Measurements from ENCODE around the gene IQSEC1.

The IQSEC1 gene

DNA sequence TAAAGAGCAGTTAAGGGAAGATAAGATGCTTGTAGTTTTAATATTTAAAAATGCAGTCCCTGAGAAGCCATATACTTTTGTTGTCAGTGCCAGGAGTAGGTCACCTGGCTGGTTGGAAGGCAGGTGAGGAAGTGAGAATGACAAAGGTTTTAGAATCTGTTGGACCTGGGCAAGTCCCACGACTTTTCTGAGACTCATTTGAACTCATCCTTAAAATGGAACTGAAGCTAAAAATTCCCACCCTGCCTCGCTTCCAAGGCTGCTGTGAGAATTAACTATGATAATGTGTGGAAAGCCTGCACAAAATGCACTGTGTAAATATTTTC, 77.1 kb downstream of the IQSEC1 start:
- no peak for DNase-seq

DNA sequence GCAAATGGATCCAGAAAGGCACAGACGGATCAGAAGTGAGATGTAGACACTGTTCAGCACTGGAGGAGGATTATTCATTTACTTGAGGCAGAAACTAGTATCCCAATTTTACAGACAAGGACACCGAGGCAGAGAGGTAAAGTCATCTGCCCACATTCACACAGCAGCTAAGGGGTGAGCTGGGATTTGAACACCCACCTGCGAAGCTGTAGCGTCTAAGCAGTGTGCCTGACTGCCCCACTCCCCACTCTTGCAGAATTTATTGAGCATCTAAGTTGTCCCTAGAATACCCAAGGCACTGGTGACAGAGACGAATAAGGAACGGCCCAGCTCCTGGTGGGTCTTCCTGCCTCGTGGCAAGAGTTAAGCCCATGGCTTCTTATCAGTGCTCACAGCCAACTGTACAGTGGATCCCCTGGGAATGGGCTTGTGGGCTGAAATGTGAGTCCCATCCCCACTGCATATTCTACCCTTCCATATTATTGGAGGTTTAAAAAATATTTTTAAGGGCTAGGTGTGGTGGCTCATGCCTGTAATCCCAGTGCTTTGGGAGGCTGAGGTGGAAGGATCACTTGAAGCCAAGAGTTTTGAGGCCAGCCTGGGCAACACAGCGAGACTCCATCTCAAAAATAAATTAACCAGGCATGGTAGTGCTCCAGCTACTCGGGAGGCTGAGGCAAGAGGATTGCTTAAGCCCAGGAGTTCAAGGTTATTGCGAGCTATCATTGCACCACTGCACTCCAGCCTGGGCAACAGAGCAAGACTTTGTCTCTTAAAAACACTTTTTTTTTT, 77.6 kb downstream of the IQSEC1 start:
- DNase-seq = no peak

GRCh38 chr3:12994607-12995388, 78.4 kb downstream of the IQSEC1 start:
- DNase-seq = peak; percentile 82 to 89

DNA sequence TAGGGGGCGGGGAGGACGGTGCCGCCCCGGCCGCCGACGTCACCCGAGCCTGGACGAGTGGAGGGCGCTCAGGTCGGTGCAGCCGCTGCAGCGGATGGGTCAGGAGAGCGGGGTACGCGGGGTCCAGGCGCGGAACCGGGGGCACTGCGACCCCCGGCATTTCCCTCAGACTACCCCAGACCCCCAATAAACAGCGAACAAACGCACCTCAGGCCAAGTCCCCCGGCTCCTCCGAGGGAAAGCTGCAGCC, 78.9 kb downstream of the IQSEC1 start:
- no peak for DNase-seq

DNA sequence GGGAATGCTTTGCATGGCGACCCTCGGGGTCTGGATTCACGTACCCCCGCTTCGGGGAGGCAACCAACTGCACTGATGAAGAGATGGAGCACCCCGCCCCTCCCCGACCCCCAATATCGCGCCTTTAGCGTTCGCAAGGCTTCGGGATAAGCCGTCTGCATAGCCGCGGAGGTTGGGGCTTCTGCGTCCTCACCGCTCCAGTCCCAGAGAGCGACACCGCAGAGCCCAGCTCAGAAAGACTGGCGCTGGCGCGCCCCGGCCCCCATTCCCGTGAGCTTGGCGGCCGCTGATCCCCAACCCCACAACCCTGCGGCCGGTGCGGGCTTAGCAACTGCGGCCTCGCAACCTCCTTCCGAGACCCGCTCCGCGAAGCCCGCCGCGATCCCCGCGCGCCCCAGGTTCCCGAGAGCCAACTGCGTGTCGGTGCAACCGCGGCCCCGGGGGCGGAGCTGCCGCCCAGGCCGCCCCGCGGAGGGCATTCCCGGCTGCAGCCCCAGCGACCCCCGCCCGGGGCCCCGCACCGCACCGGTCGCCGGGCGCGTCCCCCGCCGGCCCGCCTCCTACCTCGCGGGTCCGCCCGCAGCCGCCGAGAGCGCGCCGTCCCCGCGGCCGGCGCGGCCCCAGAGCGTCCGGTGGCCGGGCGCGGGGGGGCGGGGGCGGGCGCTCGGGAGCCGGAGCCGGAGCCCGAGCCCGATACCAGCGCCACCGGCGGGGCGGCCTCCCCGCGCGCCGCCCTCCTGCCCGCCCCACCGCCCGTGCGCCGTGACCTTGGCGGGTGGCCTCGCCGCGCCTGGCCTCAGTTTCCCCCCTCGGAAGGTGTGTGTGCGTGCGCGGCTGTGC, 79.5 kb downstream of the IQSEC1 start:
- peak in 1 of 2 donors; percentile 27 for DNase-seq

DNA sequence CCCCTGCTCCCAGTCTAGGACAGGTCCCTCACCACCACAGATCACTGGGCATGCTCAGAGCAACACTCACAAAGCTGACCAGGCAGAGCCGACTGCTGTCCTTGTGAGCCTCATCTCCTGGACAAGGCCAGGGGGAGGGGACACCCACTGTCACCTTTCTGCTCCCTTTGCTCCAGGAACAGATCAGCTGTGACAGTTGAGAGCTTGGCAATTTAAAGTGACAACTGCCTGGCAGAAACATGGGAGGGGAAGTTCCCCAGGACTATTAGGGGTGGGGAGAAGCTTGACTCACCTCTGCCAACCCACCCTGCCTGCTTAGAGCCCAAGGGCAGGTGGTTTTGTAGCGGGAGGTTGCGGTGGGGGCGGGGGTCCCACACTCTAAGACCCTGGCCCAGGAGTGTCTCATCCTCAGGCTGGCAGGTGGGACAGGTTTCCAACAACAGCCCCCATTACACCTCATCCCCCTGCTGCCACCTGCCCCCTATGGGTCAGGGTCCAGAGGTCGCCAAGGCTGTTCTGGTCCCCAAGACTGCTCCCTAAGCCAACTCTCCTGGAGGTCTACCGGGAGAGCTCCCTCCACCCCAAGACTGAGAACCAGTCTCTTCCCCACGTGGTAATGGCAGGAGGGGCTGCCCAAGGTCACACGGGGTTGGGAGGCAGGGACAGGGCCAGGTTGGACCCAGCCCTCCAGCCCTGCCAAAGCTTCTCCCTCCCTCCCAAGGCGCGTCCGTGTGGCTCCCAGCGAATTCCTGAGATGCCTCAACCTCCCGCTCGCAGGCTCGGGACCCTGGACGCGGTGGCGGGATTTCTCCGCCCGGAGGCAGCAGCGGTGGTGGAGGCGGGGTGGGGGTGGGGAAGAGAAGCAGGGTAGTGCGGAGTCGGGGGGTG, 80.4 kb downstream of the IQSEC1 start:
- no peak for DNase-seq

DNA sequence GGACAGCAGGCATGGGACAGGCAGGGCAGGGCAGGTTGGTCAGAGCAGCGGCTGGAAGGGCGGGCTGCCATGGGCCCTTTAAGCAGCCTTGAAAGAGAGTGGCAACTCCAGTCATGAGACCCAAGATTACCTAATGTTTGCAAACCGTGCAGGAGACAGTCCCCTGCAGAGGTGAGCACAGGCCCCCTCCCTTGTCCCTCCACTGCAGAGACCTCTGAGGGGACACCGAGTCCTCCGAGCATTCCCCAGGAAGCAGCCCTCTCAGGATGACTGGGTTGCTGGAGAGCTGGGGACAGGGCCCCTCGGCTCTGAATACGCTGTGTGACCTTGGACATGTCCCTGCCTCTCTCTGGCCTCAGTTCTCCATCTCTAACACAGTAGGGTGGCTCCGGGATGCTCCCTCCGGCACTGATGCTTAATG, 81.4 kb downstream of the IQSEC1 start:
- no peak for DNase-seq

- no peak for DNase-seq
Observed at GRCh38 chr3:12991481-12991837, 81.8 kb downstream of the IQSEC1 start.

DNA sequence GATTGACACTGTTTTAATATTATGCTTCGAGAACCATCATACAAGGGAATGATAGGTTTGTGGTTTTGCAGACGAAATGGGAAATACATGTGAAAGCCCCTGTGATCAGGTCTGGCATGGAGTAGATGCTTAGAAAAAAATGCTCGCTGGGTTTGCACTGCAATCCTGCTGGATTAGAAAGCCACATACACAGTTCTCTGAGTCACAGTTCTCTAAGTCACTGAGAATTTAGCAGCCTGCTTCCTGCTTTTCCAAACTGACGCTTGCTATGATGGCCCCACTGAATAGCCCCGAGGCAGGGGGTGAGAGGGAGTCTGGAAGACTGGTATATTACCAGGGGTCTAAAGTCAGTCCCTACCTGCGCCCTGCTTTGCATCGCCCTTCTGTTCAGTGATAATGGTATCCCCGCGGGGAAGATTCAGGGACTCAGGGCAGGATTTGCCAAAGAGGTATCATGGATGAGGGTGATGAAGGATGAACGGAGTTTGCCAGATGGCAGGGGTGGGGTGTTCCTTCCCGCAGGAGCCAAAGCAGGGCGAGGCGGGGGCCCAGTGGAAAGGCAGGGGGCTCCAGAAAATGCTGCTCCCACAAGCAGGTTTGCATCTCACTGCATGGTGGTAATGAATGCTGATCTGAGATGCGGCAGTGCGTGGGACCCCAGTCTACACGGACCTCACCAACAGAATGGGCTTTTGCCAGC, 82.3 kb downstream of the IQSEC1 start:
- no peak for DNase-seq

DNA sequence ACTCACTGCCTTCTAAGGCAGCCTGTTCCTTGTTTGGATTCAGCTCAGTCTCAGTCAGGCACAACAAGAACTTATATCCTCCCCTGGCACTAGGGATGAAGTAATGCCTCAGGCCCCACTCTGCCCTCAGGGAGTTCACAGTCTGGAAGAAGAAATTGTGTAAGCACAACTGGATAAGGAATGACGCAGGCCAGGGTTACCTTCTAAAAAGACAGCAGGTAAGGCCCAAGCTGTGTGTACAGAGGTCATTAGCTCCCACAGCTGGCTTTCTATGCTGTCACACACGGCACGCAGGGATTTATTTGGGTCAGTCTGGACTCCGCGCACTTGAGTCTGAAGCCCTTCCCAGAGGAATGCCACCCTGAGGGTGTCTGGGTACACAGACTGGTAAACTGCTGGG, 82.9 kb downstream of the IQSEC1 start:
- no peak for DNase-seq

DNA sequence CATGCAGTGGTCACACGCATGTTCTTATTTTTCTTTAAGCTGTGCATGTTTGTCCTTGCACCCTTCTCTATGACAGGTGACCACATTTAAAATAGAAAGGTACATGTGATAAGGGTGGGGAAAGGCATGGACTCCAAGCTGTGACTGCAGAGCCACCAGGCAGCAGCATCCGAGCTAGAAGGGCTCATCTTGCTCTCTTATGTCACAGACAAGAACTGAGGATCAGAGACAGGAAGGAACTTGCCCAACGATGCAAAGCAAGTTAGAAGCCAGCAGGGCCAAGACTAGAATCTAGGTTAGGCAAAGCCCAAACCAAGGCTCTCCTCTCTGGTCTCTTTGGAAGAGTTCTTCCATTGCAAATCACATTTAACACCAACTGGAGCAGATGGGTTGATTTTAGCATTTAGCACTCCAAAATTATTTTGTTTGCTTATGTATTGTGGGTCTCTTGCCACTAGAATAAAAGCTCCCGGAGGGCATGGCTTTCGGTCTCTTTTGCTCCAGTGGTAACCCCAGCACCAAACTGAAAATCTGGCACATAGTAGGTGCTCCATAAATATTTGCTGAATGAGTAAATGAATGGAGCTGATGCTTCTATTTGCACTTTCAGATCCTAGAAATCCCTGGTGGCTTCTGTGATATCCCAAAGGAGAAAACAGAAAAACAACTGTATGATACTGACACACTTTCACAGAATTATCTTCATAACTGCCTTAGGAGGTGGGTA, 84.3 kb downstream of the IQSEC1 start:
- no peak for DNase-seq

GRCh38 chr3:12987602-12988001, 85.6 kb downstream of the IQSEC1 start:
- no peak for DNase-seq

GRCh38 chr3:12986986-12987385, 86.2 kb downstream of the IQSEC1 start:
- DNase-seq = no peak

DNA sequence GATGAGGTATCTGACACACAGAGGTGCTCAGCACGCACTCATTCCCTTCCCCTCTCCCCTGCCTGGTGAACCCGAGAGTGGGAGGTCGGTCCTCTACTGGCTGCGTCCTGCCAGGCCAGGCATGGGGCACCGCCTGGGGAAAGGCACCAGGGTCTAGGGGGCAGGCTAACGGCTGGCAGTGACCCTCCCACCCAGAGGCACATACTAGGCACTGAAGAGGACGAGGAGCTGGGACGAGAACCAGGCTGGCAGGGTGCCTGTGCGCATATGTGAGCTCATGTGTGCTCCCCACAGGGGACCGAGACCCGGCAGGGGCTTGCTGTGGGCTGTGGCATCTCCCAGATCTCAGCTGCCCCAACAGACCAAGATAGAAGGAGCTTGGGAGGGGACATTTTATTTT, 86.7 kb downstream of the IQSEC1 start:
- no peak for DNase-seq

DNA sequence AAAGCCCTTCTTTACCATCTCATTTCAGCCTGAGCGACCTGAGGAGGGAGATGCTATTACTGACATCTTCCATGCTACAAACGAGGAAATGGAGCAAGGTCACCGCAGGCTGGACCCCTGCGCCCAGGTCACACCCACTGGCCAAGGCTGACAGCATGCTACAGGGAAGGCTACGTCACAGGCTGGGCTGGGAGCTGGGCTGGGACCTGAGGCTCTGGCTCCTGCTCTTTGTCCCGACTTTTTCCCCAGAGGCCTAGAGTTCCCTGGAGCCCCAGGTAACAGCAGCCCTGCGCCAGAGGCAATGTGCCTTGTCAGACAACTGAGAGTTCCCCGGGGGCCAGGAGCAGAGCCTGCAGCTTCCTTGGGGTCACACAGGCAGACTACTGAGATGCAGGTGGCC, 87.2 kb downstream of the IQSEC1 start:
- DNase-seq = no peak

DNA sequence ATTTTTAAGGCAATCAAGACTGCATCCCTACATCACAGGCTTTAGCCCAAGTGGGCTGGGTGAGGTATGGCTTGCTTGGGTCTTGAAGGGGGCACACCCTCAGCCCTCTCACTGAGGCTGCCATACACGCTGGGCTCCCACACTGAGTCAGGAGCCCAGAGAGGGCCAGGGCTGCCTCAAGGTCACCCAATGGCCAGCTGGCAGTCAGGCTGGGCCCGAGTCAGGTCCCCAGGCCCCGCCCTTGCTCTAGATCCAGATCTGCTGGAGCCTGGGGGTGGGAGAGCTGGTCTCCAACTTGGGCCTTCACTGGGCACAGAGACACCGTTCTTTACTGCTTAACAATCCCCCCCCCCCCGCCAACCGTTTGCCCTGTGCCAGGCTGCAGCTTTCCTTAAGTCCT, 88.1 kb downstream of the IQSEC1 start:
- DNase-seq = no peak

- peak; percentile 58 to 70 for DNase-seq
Observed at GRCh38 chr3:12984023-12984823, 89.0 kb downstream of the IQSEC1 start.

DNA sequence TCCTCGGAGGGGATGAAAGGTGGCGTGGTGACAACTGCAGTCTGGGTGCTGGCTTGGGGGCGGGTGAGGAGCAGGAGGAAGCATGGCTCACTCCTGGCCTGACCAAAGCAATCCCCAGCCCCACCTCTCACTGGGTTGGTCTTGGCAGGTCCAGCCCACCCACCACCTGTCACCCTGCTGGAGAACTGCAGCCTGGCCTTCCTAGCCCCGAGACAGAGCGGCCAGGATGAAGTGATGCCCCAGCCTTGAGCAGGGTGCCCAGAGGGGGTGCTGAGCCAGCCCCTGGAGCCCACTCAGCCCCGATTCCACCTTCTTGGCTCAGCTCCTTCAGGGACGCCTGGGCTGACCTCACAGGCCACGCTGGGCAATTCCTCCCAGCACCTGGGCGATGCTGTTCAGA, 89.9 kb downstream of the IQSEC1 start:
- DNase-seq = no peak

GRCh38 chr3:12982619-12983101, 90.6 kb downstream of the IQSEC1 start:
- no peak for DNase-seq
